Heart left ventricle (tissue), 16 donors: ENCODE results near the gene OPRD1. TPM values are rescaled to one million over a fixed set of nuclear protein-coding genes. Genes with fewer than 3 reads are reported as not detected.

ENCODE experiments used
- ATAC-seq, 4 donors: fragments of 200-7000 bp; cut with Tn5 transposase; one replicate each; pipeline ENCODE4 v1.9.1; 2020 to 2022; ENCODE audit warnings: moderate library complexity in 4 of 4, mild to moderate bottlenecking in 3 of 4, moderate number of reproducible peaks in 1 of 4
- DNase-seq, 5 donors: peaks; one replicate each; pipeline ENCODE4 v3.0.0-alpha.2; 2020
- H3K27ac ChIP-seq, 12 donors: fragments of 200-600 bp; sonication (generic) in 4 of 12; one replicate each; pipeline versions ENCODE4 v1.5.0 to v1.8.0; 2016 to 2022; ENCODE audit warnings: mild to moderate bottlenecking in 2 of 12
- H3K27me3 ChIP-seq, 9 donors: fragments of 200-600 bp; sonication (generic) in 2 of 9; one replicate each; pipeline versions ENCODE4 v1.5.1 to v1.8.0; 2016 to 2022; ENCODE audit warnings: mild to moderate bottlenecking in 3 of 9
- H3K36me3 ChIP-seq, 9 donors: fragments of 200-600 bp; sonication (generic) in 2 of 9; one replicate each; pipeline versions ENCODE4 v1.5.0 to v1.8.0; 2018 to 2022; ENCODE audit warnings: mild to moderate bottlenecking in 2 of 9
- H3K4me1 ChIP-seq, 12 donors: fragments of 200-600 bp; sonication (generic) in 4 of 12; one replicate each; pipeline versions ENCODE4 v1.5.0 to v1.8.0; 2016 to 2022; ENCODE audit warnings: mild to moderate bottlenecking in 3 of 12
- H3K4me3 ChIP-seq, 12 donors: fragments of 200-600 bp; sonication (generic) in 4 of 12; one replicate each; pipeline versions ENCODE4 v1.5.0 to v1.8.0; 2017 to 2022; ENCODE audit warnings: mild to moderate bottlenecking in 9 of 12, moderate library complexity in 4 of 12
- H3K9me3 ChIP-seq, 12 donors: fragments of 200-600 bp; sonication (generic) in 4 of 12; one replicate each; pipeline versions ENCODE4 v1.5.0 to v1.8.0; 2016 to 2022; ENCODE audit warnings: mild to moderate bottlenecking in 1 of 12
- POLR2A ChIP-seq, 2 donors: fragments of 450-650 bp; IDR thresholded peaks; one replicate each; pipeline ENCODE4 v1.6.1; 2017; ENCODE audit warnings: antibody characterized with exemption in 2 of 2, mild to moderate bottlenecking in 2 of 2, moderate library complexity in 2 of 2
- WGBS, 4 donors: extraction: QIAGEN DNeasy Blood & Tissue Kit in 2 of 4; methylation state at CpG; one replicate each; pipeline versions ENCODE4 v1.1.5 to v1.1.7; 2013 to 2018; 5-methylcytosine and 5-hydroxymethylcytosine counted together
- intact Hi-C, 10 donors: fragments of 100-400 bp; cut with DNase I; formaldehyde crosslinking; loops; one replicate each; pipeline versions ENCODE4 v1.11.1 to v1.14.2; 2022
- polyA plus RNA-seq, 2 donors: library from polyadenylated mRNA; stranded (reverse); fragments of 200-250 nt; gene quantifications; one replicate each; pipeline ENCODE4 v1.2.3, GENCODE V29; 2013
- total RNA-seq, 9 donors: library from RNA; depleted of rRNA in 2 of 9; stranded (reverse); fragments of >200 nt in 2 of 9; fragmentation: NEBNext Ultra II Directional in 3 of 9; extraction: Animal tissue kit (Norgen Biotek cat#: 25700) in 3 of 9; gene quantifications; one replicate each; pipeline versions ENCODE4 v1.1.0 to v1.2.4, GENCODE V29; 2016 to 2023
- TF ChIP-seq, protein P1 (sequence below), 12 donors: fragments of 200-600 bp; sonication (generic) in 4 of 12; IDR thresholded peaks; one replicate each; pipeline versions ENCODE4 v1.5.0 to v1.8.0; 2018 to 2022; ENCODE audit warnings: antibody characterized with exemption in 12 of 12, mild to moderate bottlenecking in 5 of 12
- donor health status: ischemic (EF 13 %, LVEDD 7.1; RV severe dilation, severe dysfunction).
- donor health status: healthy with polysubstance abuse.
- donor health status: DM: no; HTN: yes; CAD: no.
- donor health status: DM: no; HTN: no; CAD: no.
- donor health status: ischemic (EF 25% LVEDD 6.9; RV normal size, moderate dysfunction).
- donor health status: ischemic (EF 25% LVEDD 5.7; RV mildly dilated, moderate dysfunction).
- donor health status: healthy.
- donor health status: DM: yes; HTN: yes; CAD: no.
- donor health status: ischemic (EF 35%, LVEDD 5.7; RV mildly dilated, moderate dysfunction).
- donor health status: nonischemic (EF 11% LVEDD 7.7; RV severe dilation, severe dysfunction).
- donor health status: DM: yes; HTN: yes; CAD: no.
- donor health status: PGD.
- donor health status: ischemic (EF 29% LVEDD 5.4; RV normal size, mild dysfunction).
- donor health status: nonischemic (EF 23%, LVEDD 6.1; RV moderate dilation, normal function).

The OPRD1 gene
- total and polyA plus RNA-seq, 11 donors, result under 0.01 to 0.02 (median 0.01) TPM; not detected in 7

GRCh38 chr1:28887835-28888682, 76.1 kb downstream of the OPRD1 start:
- peaks cover 0 to 10% (median 0%) of the 10 kb centered on the region in 9 donors for H3K27me3 ChIP-seq
- intact Hi-C loops, result loop anchor here in 6 of 10 donors (2.0 to 10.0 kb wide), 8 partner anchors 94 to 1819 kb away; partner anchors contain the start of genes RNU11 (in 1 of the 6), SRSF4 (in 1 of the 6), TAF12 (in 1 of the 6) and TMEM200B (in 1 of the 6)
- ATAC-seq (peak; percentile 34 to 58 (median 46)), DNase-seq (peak in 4 of 5 donors; percentile 50 to 75 (median 56))
- no peaks in the 10 kb centered on the region for H3K9me3 ChIP-seq
- TF ChIP-seq POLR2A (IDR thresholded peaks at IDR 0.05), result peak in 1 of 2 donors; percentile 36
- TF ChIP-seq, protein P1, sequence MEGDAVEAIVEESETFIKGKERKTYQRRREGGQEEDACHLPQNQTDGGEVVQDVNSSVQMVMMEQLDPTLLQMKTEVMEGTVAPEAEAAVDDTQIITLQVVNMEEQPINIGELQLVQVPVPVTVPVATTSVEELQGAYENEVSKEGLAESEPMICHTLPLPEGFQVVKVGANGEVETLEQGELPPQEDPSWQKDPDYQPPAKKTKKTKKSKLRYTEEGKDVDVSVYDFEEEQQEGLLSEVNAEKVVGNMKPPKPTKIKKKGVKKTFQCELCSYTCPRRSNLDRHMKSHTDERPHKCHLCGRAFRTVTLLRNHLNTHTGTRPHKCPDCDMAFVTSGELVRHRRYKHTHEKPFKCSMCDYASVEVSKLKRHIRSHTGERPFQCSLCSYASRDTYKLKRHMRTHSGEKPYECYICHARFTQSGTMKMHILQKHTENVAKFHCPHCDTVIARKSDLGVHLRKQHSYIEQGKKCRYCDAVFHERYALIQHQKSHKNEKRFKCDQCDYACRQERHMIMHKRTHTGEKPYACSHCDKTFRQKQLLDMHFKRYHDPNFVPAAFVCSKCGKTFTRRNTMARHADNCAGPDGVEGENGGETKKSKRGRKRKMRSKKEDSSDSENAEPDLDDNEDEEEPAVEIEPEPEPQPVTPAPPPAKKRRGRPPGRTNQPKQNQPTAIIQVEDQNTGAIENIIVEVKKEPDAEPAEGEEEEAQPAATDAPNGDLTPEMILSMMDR (IDR thresholded peaks at IDR 0.05), result no peak
- H3K4me3 ChIP-seq, result peak overlapping the region; percentile 60 to 94 (median 87)
- peaks cover 0 to 51% (median 13%) of the 10 kb centered on the region in 12 donors for H3K4me1 ChIP-seq
- no peaks in the 10 kb centered on the region for H3K36me3 ChIP-seq
- H3K27ac ChIP-seq, result peak overlapping the region; percentile 53 to 90 (median 84)
- WGBS, 4 donors, result 29 to 40% (median 30%) methylated on average over 17 to 24 of the region's 24 CpGs

DNA sequence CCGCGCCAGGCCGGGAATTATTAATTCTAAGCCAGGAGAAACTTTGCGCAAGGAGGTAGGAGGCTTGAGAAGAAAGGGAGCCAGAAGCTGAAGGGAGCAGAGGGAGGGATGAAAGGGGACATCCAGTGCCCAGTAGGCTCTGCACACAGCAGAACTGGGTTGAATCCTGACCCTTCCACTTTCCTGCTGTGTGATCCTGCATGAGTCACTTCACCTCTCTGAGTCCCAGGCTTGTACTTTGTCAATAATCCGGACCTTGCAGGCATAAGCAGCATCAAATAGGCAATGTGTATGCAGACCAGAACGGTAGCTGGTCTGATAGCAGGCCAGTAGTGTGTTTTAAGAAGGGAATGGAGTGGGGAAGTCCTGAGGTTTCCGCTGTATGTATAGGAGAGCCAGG, 76.9 kb downstream of the OPRD1 start:
- H3K4me1 ChIP-seq, result peaks cover 0 to 50% (median 13%) of the 10 kb centered on the region in 12 donors
- no peak for DNase-seq

GRCh38 chr1:28889357-28889756, 77.4 kb downstream of the OPRD1 start:
- DNase-seq, result no peak
- H3K9me3 ChIP-seq, result no peaks in the 10 kb centered on the region
- H3K4me1 ChIP-seq, result peaks cover 0 to 46% (median 13%) of the 10 kb centered on the region in 12 donors
- no peaks in the 10 kb centered on the region for H3K36me3 ChIP-seq
- no peak for ATAC-seq
- intact Hi-C loops, result loop anchor here in 6 of 10 donors (2.0 to 10.0 kb wide), 8 partner anchors 93 to 1818 kb away; partner anchors contain the start of genes RNU11 (in 1 of the 6), SRSF4 (in 1 of the 6), TAF12 (in 1 of the 6) and TMEM200B (in 1 of the 6)
- peaks cover 0 to 10% (median 0%) of the 10 kb centered on the region in 9 donors for H3K27me3 ChIP-seq
- no peak overlapping the region for H3K27ac ChIP-seq
- H3K4me3 ChIP-seq, result no peak overlapping the region
- TF ChIP-seq, protein P1 (IDR thresholded peaks at IDR 0.05), result no peak
- no peak for TF ChIP-seq POLR2A (IDR thresholded peaks at IDR 0.05)
- WGBS, 4 donors, result 57 to 80% (median 72%) methylated on average over 2 to 5 of the region's 5 CpGs

More for the DNA sequence above, 76.9 kb downstream of the OPRD1 start:
- no peak for TF ChIP-seq POLR2A (IDR thresholded peaks at IDR 0.05)
- TF ChIP-seq, protein P1 (IDR thresholded peaks at IDR 0.05), result no peak
- H3K9me3 ChIP-seq, result no peaks in the 10 kb centered on the region
- 93 to 95% (median 95%) methylated on average over 7 of the region's 7 CpGs for WGBS, 4 donors
- no peak overlapping the region for H3K4me3 ChIP-seq
- peaks cover 0 to 10% (median 0%) of the 10 kb centered on the region in 9 donors for H3K27me3 ChIP-seq
- no peak for ATAC-seq
- no peak overlapping the region for H3K27ac ChIP-seq
- H3K36me3 ChIP-seq, result no peaks in the 10 kb centered on the region
- intact Hi-C loops, result loop anchor here in 6 of 10 donors (2.0 to 10.0 kb wide), 8 partner anchors 93 to 1818 kb away; partner anchors contain the start of genes RNU11 (in 1 of the 6), SRSF4 (in 1 of the 6), TAF12 (in 1 of the 6) and TMEM200B (in 1 of the 6)

- intact Hi-C loops, result no loop called here
- 88 to 93% (median 88%) methylated on average over 8 of the region's 8 CpGs for WGBS, 4 donors
- Histone ChIP-seq H3K27ac (no peak overlapping the region), H3K9me3 (no peaks in the 10 kb centered on the region), H3K4me3 (no peak overlapping the region), H3K27me3 (peaks cover 0 to 10% (median 0%) of the 10 kb centered on the region in 9 donors), H3K36me3 (no peaks in the 10 kb centered on the region), H3K4me1 (peaks cover 0 to 43% (median 7%) of the 10 kb centered on the region in 12 donors)
- no peak for ATAC-seq
- TF ChIP-seq POLR2A (IDR thresholded peaks at IDR 0.05), result no peak
- no peak for DNase-seq
Measured at GRCh38 chr1:28890435-28890834, 78.5 kb downstream of the OPRD1 start.
